RWPE1 (cell line): ENCODE data around the gene MGA.

Experiments used
- CTCF ChIA-PET: fragments of 350-600 bp; sonication (Branson Sonifier 250); formaldehyde crosslinking; extraction: SDS; loops from one replicate; lab custom pipeline; 2021; lab: Yijun Ruan, JAX
- POLR2A ChIA-PET: fragments of 400-600 bp; formaldehyde crosslinking; extraction: SDS; loops from one replicate; lab custom pipeline; 2020; ENCODE audit warnings: antibody characterized with exemption; ENCODE audit not compliant: low non-redundant PET; lab: Yijun Ruan, JAX
- DNase-seq: peaks from one replicate; pipeline ENCODE4 v3.0.0; 2012; ENCODE audit warnings: low spot score
- H3K27ac ChIP-seq: fragments of 450-650 bp; 2 replicates; pipeline ENCODE4 v1.5.1; 2017
- CTCF ChIP-seq: fragments of 450-650 bp; conservative IDR thresholded peaks from 2 replicates; pipeline ENCODE4 v1.5.1; 2017; ENCODE audit warnings: low read depth, mild to moderate bottlenecking

MGA gene

GRCh38 chr15:41810651-41811431 lies 150.6 kb downstream of the MGA start:
- DNase-seq, result no peak

GRCh38 chr15:41811432-41812195 lies 151.4 kb downstream of the MGA start:
- peak; percentile 79 for DNase-seq

More at GRCh38 chr15:41810651-41811431, 150.6 kb downstream of the MGA start:
- POLR2A ChIA-PET, result interaction anchor here (0.8 to 1.9 kb wide), 2 partner anchors 36 to 37 kb away, joined by 3 to 5 read pairs; no protein-coding TSS in a partner anchor
- no peak for TF ChIP-seq CTCF
- peak overlapping the region; percentile 64 for H3K27ac ChIP-seq
- CTCF ChIA-PET, result interaction anchor here (0.6 to 5.2 kb wide), 8 partner anchors 8 to 1433 kb away, joined by 3 to 59 read pairs (median 4); partner anchors contain the start of gene MAPKBP1

GRCh38 chr15:41812820-41813375 lies 152.7 kb downstream of the MGA start:
- POLR2A ChIA-PET, result no interaction called here
- CTCF ChIA-PET, result interaction anchor here (5.2 kb wide), 1 partner anchor 40 kb away, joined by 59 read pairs; the partner anchor contains the start of gene MAPKBP1
- TF ChIP-seq CTCF, result no peak
- no peak for DNase-seq
- peak overlapping the region; percentile 4; the same call in 1 of the 2 replicates for H3K27ac ChIP-seq

More at GRCh38 chr15:41811432-41812195, 151.4 kb downstream of the MGA start:
- peak overlapping the region; percentile 64 for H3K27ac ChIP-seq
- TF ChIP-seq CTCF, result peak; percentile 95
- ChIA-PET POLR2A (interaction anchor here (1.9 kb wide), 1 partner anchor 36 kb away, joined by 5 read pairs; no protein-coding TSS in a partner anchor), CTCF (interaction anchor here (0.6 to 5.2 kb wide), 12 partner anchors 8 to 349 kb away, joined by 3 to 59 read pairs (median 4); partner anchors contain the start of gene MAPKBP1)

- ChIA-PET CTCF (interaction anchor here (5.2 kb wide), 1 partner anchor 40 kb away, joined by 59 read pairs; the partner anchor contains the start of gene MAPKBP1), POLR2A (no interaction called here)
- no peak for TF ChIP-seq CTCF
- H3K27ac ChIP-seq, result peak overlapping the region; percentile 4; the same call in 1 of the 2 replicates
- no peak for DNase-seq
Observed at GRCh38 chr15:41813426-41813825, 153.2 kb downstream of the MGA start.

- ChIA-PET POLR2A (no interaction called here), CTCF (interaction anchor here (0.6 kb wide), 1 partner anchor 24 kb away, joined by 4 read pairs; no protein-coding TSS in a partner anchor)
Observed at GRCh38 chr15:41814534-41814933, 154.3 kb downstream of the MGA start.

More at GRCh38 chr15:41814534-41814933, 154.3 kb downstream of the MGA start:
- no peak overlapping the region for H3K27ac ChIP-seq
- no peak for TF ChIP-seq CTCF
- no peak for DNase-seq
